Fibroblast of pulmonary artery (primary cell): ENCODE results near the gene BEST2.
"Not testable (repeated sequence)": the region's sequence is repeated elsewhere in the genome, so short reads cannot be mapped to it uniquely, and the experiment has no call there.

Experiments used
- DNase-seq: peaks from one replicate; pipeline ENCODE4 v3.0.0-alpha.2; 2010; ENCODE audit warnings: low read depth
- H3K4me3 ChIP-seq: replicated peaks from 2 replicates; pipeline ENCODE4 v1.5.1; 2011; ENCODE audit warnings: low read depth, mild to moderate bottlenecking, control low read depth, low read length, moderate library complexity
- TF ChIP-seq, protein P1 (sequence below): IDR thresholded peaks from 2 replicates; pipeline ENCODE4 v1.5.1; 2011; ENCODE audit warnings: mild to moderate bottlenecking, control low read depth, low read length, inconsistent platforms; ENCODE audit errors: missing control alignments

The BEST2 gene

DNA sequence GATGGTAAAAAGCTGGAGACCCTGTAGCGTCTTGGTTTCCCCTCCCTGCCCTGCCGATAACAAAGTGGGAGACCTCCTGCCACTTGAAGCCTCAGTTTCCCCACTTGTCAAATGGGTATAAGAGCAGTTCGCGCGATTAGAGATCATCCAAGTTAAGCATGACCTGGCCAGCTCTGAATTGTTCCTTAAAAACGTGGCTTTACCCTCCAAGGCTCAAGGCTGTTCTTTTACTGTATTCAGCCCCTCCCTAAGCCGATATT, 28.3 kb upstream of the BEST2 start:
- no peak for DNase-seq
- TF ChIP-seq, protein P1, sequence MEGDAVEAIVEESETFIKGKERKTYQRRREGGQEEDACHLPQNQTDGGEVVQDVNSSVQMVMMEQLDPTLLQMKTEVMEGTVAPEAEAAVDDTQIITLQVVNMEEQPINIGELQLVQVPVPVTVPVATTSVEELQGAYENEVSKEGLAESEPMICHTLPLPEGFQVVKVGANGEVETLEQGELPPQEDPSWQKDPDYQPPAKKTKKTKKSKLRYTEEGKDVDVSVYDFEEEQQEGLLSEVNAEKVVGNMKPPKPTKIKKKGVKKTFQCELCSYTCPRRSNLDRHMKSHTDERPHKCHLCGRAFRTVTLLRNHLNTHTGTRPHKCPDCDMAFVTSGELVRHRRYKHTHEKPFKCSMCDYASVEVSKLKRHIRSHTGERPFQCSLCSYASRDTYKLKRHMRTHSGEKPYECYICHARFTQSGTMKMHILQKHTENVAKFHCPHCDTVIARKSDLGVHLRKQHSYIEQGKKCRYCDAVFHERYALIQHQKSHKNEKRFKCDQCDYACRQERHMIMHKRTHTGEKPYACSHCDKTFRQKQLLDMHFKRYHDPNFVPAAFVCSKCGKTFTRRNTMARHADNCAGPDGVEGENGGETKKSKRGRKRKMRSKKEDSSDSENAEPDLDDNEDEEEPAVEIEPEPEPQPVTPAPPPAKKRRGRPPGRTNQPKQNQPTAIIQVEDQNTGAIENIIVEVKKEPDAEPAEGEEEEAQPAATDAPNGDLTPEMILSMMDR: no peak

DNA sequence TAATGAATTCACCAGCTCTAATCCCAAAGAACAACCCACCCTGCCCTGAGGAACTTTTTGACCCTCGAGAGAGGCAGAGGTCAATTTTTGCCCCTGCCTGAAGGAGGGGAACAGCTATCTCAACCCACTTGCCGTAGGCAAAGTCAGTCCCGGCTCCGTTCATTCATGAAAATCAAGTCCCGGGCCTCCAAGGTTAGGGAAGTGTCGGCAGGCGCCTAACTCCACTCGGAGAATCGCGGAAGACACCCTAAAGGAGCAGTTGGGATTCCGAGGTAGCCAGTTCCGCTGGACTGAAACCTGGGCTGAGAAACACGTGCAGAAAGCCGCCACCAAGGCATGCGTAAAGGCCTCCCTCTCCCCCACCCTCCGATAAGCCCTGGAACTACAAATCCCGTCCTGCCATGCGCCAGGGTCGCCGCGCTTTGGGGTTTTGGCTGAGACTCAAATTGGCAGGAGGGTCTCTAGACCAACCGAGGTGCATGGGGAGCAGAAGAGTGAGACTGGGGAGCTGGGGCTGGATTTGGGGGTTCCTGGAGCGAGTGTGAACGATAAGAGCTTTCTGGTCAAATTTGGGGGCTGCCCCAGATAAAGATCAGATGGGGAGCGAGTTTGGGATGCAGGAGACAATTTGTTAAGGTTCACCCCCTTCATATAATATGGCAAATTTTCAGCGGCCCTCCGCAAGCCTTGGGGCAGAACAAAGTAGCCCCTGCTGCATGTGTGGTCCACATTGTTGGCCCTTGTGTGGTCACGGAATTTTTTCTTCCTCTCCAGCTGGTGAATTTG, 27.8 kb upstream of the BEST2 start, which contains the start of gene TNPO2:
Gene TNPO2 (minus strand): TSS at position 292 of the 786 bp plus-strand sequence. CDS start 2,955 bp downstream, outside the sequence.
- peak; percentile 67 for DNase-seq
- H3K4me3 ChIP-seq: peak within 1 kb of the TSS; percentile 81
- TF ChIP-seq, protein P1: no peak

More for the DNA sequence above, 28.3 kb upstream of the BEST2 start:
- H3K4me3 ChIP-seq: peak overlapping the region; percentile 81

DNA sequence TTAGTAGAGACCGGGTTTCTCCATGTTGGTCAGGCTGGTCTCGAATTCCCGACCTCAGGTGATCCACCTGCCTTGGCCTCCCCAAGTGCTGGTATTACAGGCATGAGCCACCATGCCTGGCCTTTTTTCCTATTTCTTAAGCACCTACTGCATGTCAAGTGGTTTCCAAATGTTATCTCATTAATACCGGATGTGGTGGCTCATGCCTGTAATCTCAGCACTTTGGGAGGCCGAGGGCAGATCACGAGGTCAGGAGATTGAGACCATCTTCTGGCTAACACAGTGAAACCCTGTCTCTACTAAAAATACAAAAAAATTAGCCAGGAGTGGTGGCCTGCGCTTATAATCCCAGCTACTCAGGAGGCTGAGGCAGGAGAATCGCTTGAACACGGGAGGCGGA, 26.0 kb upstream of the BEST2 start:
- DNase-seq, H3K4me3 ChIP-seq: not testable (repeated sequence)

DNA sequence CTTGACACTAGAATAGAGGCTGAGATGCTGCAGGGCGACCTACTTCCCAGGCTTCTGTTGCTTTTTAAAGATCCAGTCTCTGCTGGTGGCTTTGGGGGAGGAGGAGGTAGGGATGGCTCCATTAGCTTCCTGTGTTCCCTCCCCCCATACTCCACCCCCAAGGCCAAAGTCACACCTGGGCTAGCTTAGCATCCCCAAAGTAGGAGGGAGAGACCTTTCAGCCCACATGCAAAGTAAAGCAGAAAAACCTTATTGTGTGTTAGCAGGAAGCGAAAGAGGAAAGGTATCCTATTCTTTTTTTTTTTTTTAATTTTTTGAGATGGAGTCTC, 24.6 kb upstream of the BEST2 start:
- TF ChIP-seq, protein P1: no peak
- no peak overlapping the region for H3K4me3 ChIP-seq
- DNase-seq: no peak

DNA sequence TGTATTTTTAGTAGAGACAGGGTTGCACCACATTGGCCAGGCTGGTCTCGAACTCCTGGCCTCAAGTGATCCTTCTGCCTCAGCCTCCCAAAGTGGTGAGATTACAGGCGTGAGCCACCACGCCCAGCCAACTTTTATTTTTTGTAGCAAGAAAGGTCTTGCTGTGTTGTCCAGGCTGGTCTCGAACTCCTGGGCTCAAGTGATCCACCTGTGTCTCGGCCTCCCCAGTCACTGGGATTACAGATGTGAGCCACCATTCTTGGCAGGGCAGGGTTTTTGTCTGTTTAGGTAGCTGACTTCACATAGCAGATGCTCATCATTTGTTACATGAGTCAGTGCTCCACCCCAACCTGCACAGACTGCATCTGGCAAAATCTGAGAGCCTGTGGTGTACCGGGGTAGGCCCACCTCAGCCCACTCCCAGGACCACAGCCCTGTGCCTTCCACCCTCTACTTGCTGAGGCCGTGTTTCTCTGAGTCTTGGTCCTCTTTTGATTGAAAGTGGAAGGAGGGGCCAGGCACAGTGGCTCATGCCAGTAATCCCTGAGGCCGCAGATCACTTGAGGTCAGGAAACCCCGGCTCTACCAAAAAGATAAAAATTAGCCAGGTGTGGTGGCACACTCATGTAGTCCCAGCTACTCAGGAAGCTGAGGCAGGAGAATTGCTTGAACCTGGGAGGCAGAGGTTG, 23.7 kb upstream of the BEST2 start:
- TF ChIP-seq, protein P1: no peak
- no peak overlapping the region for H3K4me3 ChIP-seq
- DNase-seq: no peak

DNA sequence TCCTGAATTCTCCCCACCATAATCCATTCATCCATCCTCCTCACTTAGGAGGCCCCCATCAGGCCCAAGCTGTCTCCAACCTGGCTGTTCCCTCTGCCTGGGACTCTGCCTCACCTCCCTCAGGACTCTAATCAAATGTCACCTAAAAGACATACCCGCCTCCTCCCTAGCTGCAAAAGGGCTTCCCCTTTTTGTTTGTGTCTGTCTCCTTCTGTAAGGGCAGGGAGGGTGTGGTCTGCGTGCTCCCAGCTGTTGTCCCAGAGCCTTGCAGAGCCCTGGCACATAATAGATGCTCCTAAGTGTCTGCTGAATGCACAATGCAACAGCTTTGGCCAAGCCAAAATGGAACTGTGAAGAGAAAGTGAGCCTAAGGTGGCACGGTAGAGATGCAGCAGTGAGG, 21.5 kb upstream of the BEST2 start:
- no peak overlapping the region for H3K4me3 ChIP-seq
- DNase-seq: no peak
- TF ChIP-seq, protein P1: no peak

DNA sequence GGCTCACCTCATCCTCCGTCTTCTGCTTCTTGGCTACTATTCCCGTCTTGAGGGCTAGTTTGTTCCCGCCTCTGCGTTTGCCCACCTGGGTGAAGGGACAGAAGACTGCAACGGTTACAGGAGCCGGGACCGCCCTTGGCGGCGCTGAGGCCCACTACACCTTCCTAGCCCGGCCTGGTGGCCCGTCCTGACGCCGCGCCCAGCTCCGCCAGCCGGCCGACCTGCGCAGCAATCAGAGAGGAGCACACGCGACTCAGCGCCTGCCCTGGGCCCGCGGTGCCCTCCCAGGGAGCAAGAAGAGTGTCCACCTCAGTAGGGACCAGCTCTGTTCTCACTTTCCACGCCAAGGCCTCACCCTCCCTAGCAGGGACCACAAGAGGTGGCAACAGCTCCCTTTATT, 20.3 kb upstream of the BEST2 start:
- no peak for DNase-seq
- H3K4me3 ChIP-seq: no peak overlapping the region
- TF ChIP-seq, protein P1: no peak
